Colonic mucosa (tissue), 4 donors: Measurements from ENCODE around the gene VAV1. TPM values are rescaled to one million over a fixed set of nuclear protein-coding genes. Genes with fewer than 3 reads are reported as not detected.
"Not testable (repeated sequence)": the region's sequence is repeated elsewhere in the genome, so short reads cannot be mapped to it uniquely, and the experiment has no call there.

Source experiments
- DNase-seq: peaks from one replicate; pipeline ENCODE4 v3.0.0-alpha.2; 2020
- H3K27ac ChIP-seq: fragments of 200-600 bp; one replicate; pipeline ENCODE4 v1.8.0; 2021
- H3K27me3 ChIP-seq: fragments of 200-600 bp; one replicate; pipeline ENCODE4 v1.8.0; 2021
- H3K36me3 ChIP-seq: fragments of 200-600 bp; one replicate; pipeline ENCODE4 v1.8.0; 2021
- H3K4me1 ChIP-seq: fragments of 200-600 bp; one replicate; pipeline ENCODE4 v1.8.0; 2021; ENCODE audit warnings: mild to moderate bottlenecking
- H3K4me3 ChIP-seq: fragments of 200-600 bp; one replicate; pipeline ENCODE4 v1.8.0; 2021
- H3K9ac ChIP-seq, 2 donors: one replicate each; pipeline ENCODE4 v1.7.0; 2013; ENCODE audit warnings: control low read depth in 2 of 2, low read depth in 2 of 2, low read length in 2 of 2
- H3K9me3 ChIP-seq: fragments of 200-600 bp; one replicate; pipeline ENCODE4 v1.8.0; 2021
- intact Hi-C: fragments of 100-400 bp; cut with DNase I; formaldehyde crosslinking; loops from one replicate; pipeline ENCODE4 v1.14.1; 2022
- total RNA-seq, 2 donors: library from RNA; stranded (reverse); fragmentation: NEBNext Ultra II Directional in 1 of 2; extraction: Animal tissue kit (Norgen Biotek cat#: 25700) in 1 of 2; gene quantifications; one replicate each; pipeline ENCODE4 v1.2.1, GENCODE V29; 2021
- TF ChIP-seq, protein P1 (sequence below): fragments of 200-600 bp; IDR thresholded peaks from one replicate; pipeline ENCODE4 v1.8.0; 2022; ENCODE audit warnings: antibody characterized with exemption, mild to moderate bottlenecking
- donor health status: healthy.
- donor health status: DM: no; HTN: no; CAD: no.
- donor health status: DM: no; HTN: no; CAD: no.

The VAV1 gene
- total RNA-seq, 2 donors from 2014 or later = 5.7 to 6.0 TPM

GRCh38 chr19:6760606-6761005, 11.9 kb upstream of the VAV1 start:
- intact Hi-C loops = no loop called here
- H3K27me3 ChIP-seq = no peaks in the 10 kb centered on the region
- DNase-seq = no peak

GRCh38 chr19:6761053-6761676, 11.3 kb upstream of the VAV1 start:
- intact Hi-C loops = no loop called here

More at GRCh38 chr19:6760606-6761005, 11.9 kb upstream of the VAV1 start:
- Histone ChIP-seq H3K4me3 (no peak overlapping the region), H3K9ac (no peak overlapping the region), H3K9me3 (no peaks in the 10 kb centered on the region), H3K36me3 (no peaks in the 10 kb centered on the region), H3K4me1 (no peaks in the 10 kb centered on the region), H3K27ac (no peak overlapping the region)
- TF ChIP-seq, protein P1, sequence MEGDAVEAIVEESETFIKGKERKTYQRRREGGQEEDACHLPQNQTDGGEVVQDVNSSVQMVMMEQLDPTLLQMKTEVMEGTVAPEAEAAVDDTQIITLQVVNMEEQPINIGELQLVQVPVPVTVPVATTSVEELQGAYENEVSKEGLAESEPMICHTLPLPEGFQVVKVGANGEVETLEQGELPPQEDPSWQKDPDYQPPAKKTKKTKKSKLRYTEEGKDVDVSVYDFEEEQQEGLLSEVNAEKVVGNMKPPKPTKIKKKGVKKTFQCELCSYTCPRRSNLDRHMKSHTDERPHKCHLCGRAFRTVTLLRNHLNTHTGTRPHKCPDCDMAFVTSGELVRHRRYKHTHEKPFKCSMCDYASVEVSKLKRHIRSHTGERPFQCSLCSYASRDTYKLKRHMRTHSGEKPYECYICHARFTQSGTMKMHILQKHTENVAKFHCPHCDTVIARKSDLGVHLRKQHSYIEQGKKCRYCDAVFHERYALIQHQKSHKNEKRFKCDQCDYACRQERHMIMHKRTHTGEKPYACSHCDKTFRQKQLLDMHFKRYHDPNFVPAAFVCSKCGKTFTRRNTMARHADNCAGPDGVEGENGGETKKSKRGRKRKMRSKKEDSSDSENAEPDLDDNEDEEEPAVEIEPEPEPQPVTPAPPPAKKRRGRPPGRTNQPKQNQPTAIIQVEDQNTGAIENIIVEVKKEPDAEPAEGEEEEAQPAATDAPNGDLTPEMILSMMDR = no peak

GRCh38 chr19:6762253-6762797, 10.2 kb upstream of the VAV1 start:
- DNase-seq, H3K27ac ChIP-seq, intact Hi-C loops, H3K4me3 ChIP-seq, H3K9me3 ChIP-seq, H3K4me1 ChIP-seq, H3K36me3 ChIP-seq, H3K9ac ChIP-seq, H3K27me3 ChIP-seq: not testable (repeated sequence)

More at GRCh38 chr19:6761053-6761676, 11.3 kb upstream of the VAV1 start:
- Histone ChIP-seq H3K4me1 (no peaks in the 10 kb centered on the region), H3K27me3 (no peaks in the 10 kb centered on the region), H3K9me3 (no peaks in the 10 kb centered on the region), H3K36me3 (no peaks in the 10 kb centered on the region), H3K4me3 (no peak overlapping the region), H3K27ac (no peak overlapping the region), H3K9ac (no peak overlapping the region)
- TF ChIP-seq, protein P1 = no peak
- DNase-seq = no peak

- intact Hi-C loops = no loop called here
- H3K9me3 ChIP-seq = no peaks in the 10 kb centered on the region
- no peaks in the 10 kb centered on the region for H3K4me1 ChIP-seq
- H3K9ac ChIP-seq = peak overlapping the region; percentile 60 to 98
- DNase-seq = peak; percentile 94
- H3K27ac ChIP-seq = peak overlapping the region; percentile 82
- TF ChIP-seq, protein P1 = no peak
- H3K4me3 ChIP-seq = peak overlapping the region; percentile 37
- no peaks in the 10 kb centered on the region for H3K27me3 ChIP-seq
- no peaks in the 10 kb centered on the region for H3K36me3 ChIP-seq
Observed at GRCh38 chr19:6765738-6766356, 6.7 kb upstream of the VAV1 start.

- H3K4me3 ChIP-seq = peak overlapping the region; percentile 37
- H3K9ac ChIP-seq = peak overlapping the region; percentile 60 to 98
- H3K27ac ChIP-seq = peak overlapping the region; percentile 82
- H3K9me3 ChIP-seq = no peaks in the 10 kb centered on the region
- no peaks in the 10 kb centered on the region for H3K4me1 ChIP-seq
- intact Hi-C loops = no loop called here
- TF ChIP-seq, protein P1 = no peak
- H3K27me3 ChIP-seq = no peaks in the 10 kb centered on the region
- no peaks in the 10 kb centered on the region for H3K36me3 ChIP-seq
- DNase-seq = no peak
Observed at GRCh38 chr19:6766357-6767080, 6.0 kb upstream of the VAV1 start.
